ENCODE data around the gene PTEN.
"Not testable (repeated sequence)": the region's sequence is repeated elsewhere in the genome, so short reads cannot be mapped to it uniquely, and the experiment has no call there.

PTEN gene

GRCh38 chr10:87896216-87896615 is 32.8 kb downstream of the PTEN start:
- H3K36me3 ChIP-seq (ENCODE audit: insufficient read depth, low read length) = peaks cover 67% of the 10 kb centered on the region

GRCh38 chr10:87897957-87898356 is 34.5 kb downstream of the PTEN start:
- not testable (repeated sequence) for H3K4me1 ChIP-seq (ENCODE audit: insufficient read depth, low read length); H2AFZ ChIP-seq (ENCODE audit: low read depth, low read length); H3K4me2 ChIP-seq (ENCODE audit: insufficient read depth, low read length); H3K4me3 ChIP-seq (ENCODE audit: low read depth in 1 of 2, low read length in 2 of 2); ATAC-seq (ENCODE audit: insufficient read depth, low read depth); H3K9ac ChIP-seq (ENCODE audit: low read depth, low read length); DNase-seq; H3K9me3 ChIP-seq (ENCODE audit: insufficient read depth, low read length, severe bottlenecking); H3K27ac ChIP-seq (ENCODE audit: low read length); H3K27me3 ChIP-seq (ENCODE audit: insufficient read depth, low read length, poor library complexity)
- H3K79me2 ChIP-seq (ENCODE audit: insufficient read depth, low read length) = peaks cover 93% of the 10 kb centered on the region
- peaks cover 61% of the 10 kb centered on the region for H3K36me3 ChIP-seq (ENCODE audit: insufficient read depth, low read length)
- H4K20me1 ChIP-seq (ENCODE audit: insufficient read depth, low read length) = peaks cover 13% of the 10 kb centered on the region; the same call in 1 of the 2 replicates

More at GRCh38 chr10:87896216-87896615, 32.8 kb downstream of the PTEN start:
- Histone ChIP-seq H4K20me1 (ENCODE audit: insufficient read depth, low read length) (peaks cover 20% of the 10 kb centered on the region), H3K4me1 (ENCODE audit: insufficient read depth, low read length) (0 out of 2 replicates have a peak, but pooled peaks cover 3% of the 10 kb centered on the region), H3K9ac (ENCODE audit: low read depth, low read length) (no peak overlapping the region), H3K4me2 (ENCODE audit: insufficient read depth, low read length) (no peak overlapping the region), H2AFZ (ENCODE audit: low read depth, low read length) (no peak overlapping the region), H3K79me2 (ENCODE audit: insufficient read depth, low read length) (peaks cover 94% of the 10 kb centered on the region), H3K27ac (ENCODE audit: low read length) (no peak overlapping the region), H3K9me3 (ENCODE audit: insufficient read depth, low read length, severe bottlenecking) (peaks cover 6% of the 10 kb centered on the region), H3K4me3 (ENCODE audit: low read depth in 1 of 2, low read length in 2 of 2) (no peak overlapping the region), H3K27me3 (ENCODE audit: insufficient read depth, low read length, poor library complexity) (no peaks in the 10 kb centered on the region)
- DNase-seq = no peak
- TF ChIP-seq EZH2 (IDR thresholded peaks at IDR 0.05; ENCODE audit: borderline replicate concordance, low read depth, low read length, severe bottlenecking) (no peak), CTCF (IDR thresholded peaks at IDR 0.05; ENCODE audit: borderline replicate concordance, extremely low read depth, low read length, poor library complexity, severe bottlenecking) (no peak)
- no peak for ATAC-seq (ENCODE audit: insufficient read depth, low read depth)

GRCh38 chr10:87903396-87903795 is 40.0 kb downstream of the PTEN start:
- not testable (repeated sequence) for H3K9ac ChIP-seq (ENCODE audit: low read depth, low read length); H3K27ac ChIP-seq (ENCODE audit: low read length); H3K4me1 ChIP-seq (ENCODE audit: insufficient read depth, low read length); H3K9me3 ChIP-seq (ENCODE audit: insufficient read depth, low read length, severe bottlenecking); H3K4me2 ChIP-seq (ENCODE audit: insufficient read depth, low read length); H3K4me3 ChIP-seq (ENCODE audit: low read depth in 1 of 2, low read length in 2 of 2); DNase-seq; H2AFZ ChIP-seq (ENCODE audit: low read depth, low read length); H3K27me3 ChIP-seq (ENCODE audit: insufficient read depth, low read length, poor library complexity)
- Histone ChIP-seq H3K79me2 (ENCODE audit: insufficient read depth, low read length) (peaks cover 93% of the 10 kb centered on the region), H4K20me1 (ENCODE audit: insufficient read depth, low read length) (peaks cover 35% of the 10 kb centered on the region), H3K36me3 (ENCODE audit: insufficient read depth, low read length) (peaks cover 61% of the 10 kb centered on the region)
- peak; percentile 37; the same call in 1 of the 3 replicates for ATAC-seq (ENCODE audit: insufficient read depth, low read depth)

GRCh38 chr10:87913156-87913921 is 49.9 kb downstream of the PTEN start:
- no peak for ATAC-seq (ENCODE audit: insufficient read depth, low read depth)
- peaks cover 76% of the 10 kb centered on the region for H3K36me3 ChIP-seq (ENCODE audit: insufficient read depth, low read length)
- H3K9ac ChIP-seq (ENCODE audit: low read depth, low read length) = no peak overlapping the region
- peaks cover 17% of the 10 kb centered on the region for H3K9me3 ChIP-seq (ENCODE audit: insufficient read depth, low read length, severe bottlenecking)
- no peak for DNase-seq
- H3K4me2 ChIP-seq (ENCODE audit: insufficient read depth, low read length) = no peak overlapping the region
- no peaks in the 10 kb centered on the region for H3K27me3 ChIP-seq (ENCODE audit: insufficient read depth, low read length, poor library complexity)
- H3K4me1 ChIP-seq (ENCODE audit: insufficient read depth, low read length) = peaks cover 53% of the 10 kb centered on the region
- TF ChIP-seq CTCF (IDR thresholded peaks at IDR 0.05; ENCODE audit: borderline replicate concordance, extremely low read depth, low read length, poor library complexity, severe bottlenecking) = no peak
- TF ChIP-seq EZH2 (IDR thresholded peaks at IDR 0.05; ENCODE audit: borderline replicate concordance, low read depth, low read length, severe bottlenecking) = no peak
- H2AFZ ChIP-seq (ENCODE audit: low read depth, low read length) = no peak overlapping the region
- no peak overlapping the region for H3K27ac ChIP-seq (ENCODE audit: low read length)
- H3K4me3 ChIP-seq (ENCODE audit: low read depth in 1 of 2, low read length in 2 of 2) = no peak overlapping the region
- H3K79me2 ChIP-seq (ENCODE audit: insufficient read depth, low read length) = peaks cover 100% of the 10 kb centered on the region
- peaks cover 35% of the 10 kb centered on the region for H4K20me1 ChIP-seq (ENCODE audit: insufficient read depth, low read length)
